Suprapubic skin (tissue), 4 donors: ENCODE data around the gene SMAD1. TPM values are rescaled to one million over a fixed set of nuclear protein-coding genes. Genes with fewer than 3 reads are reported as not detected.

ENCODE experiments used
- DNase-seq, 2 donors: peaks; one replicate each; pipeline ENCODE4 v3.0.0-alpha.2; 2019; ENCODE audit warnings: low spot score in 2 of 2
- H3K27ac ChIP-seq: fragments of 200-600 bp; sonication (generic); one replicate; pipeline ENCODE4 v1.5.1; 2019
- H3K27me3 ChIP-seq: fragments of 200-600 bp; sonication (generic); one replicate; pipeline ENCODE4 v1.5.1; 2019
- H3K36me3 ChIP-seq: fragments of 200-600 bp; sonication (generic); one replicate; pipeline ENCODE4 v1.5.1; 2019
- H3K4me1 ChIP-seq: fragments of 200-600 bp; sonication (generic); one replicate; pipeline ENCODE4 v1.5.1; 2019
- H3K4me3 ChIP-seq: fragments of 200-600 bp; sonication (generic); one replicate; pipeline ENCODE4 v1.5.1; 2019; ENCODE audit warnings: mild to moderate bottlenecking
- H3K9me3 ChIP-seq: fragments of 200-600 bp; sonication (generic); one replicate; pipeline ENCODE4 v1.5.1; 2019
- CTCF ChIP-seq, 2 donors: fragments of 200-600 bp in 1 of 2; fragments of 450-650 bp in 1 of 2; sonication (generic) in 1 of 2; IDR thresholded peaks; one replicate each; pipeline ENCODE4 v1.5.1; 2016 to 2019; ENCODE audit warnings: antibody characterized with exemption in 2 of 2, mild to moderate bottlenecking in 1 of 2, moderate library complexity in 1 of 2
- EP300 ChIP-seq: sonication (generic); formaldehyde crosslinking; IDR thresholded peaks from one replicate; pipeline ENCODE4 v1.6.1; 2017; ENCODE audit warnings: antibody characterized with exemption
- POLR2A ChIP-seq, 2 donors: fragments of 450-650 bp; IDR thresholded peaks; one replicate each; pipeline ENCODE4 v1.6.1; 2017; ENCODE audit warnings: antibody characterized with exemption in 2 of 2, mild to moderate bottlenecking in 2 of 2, moderate library complexity in 2 of 2
- POLR2AphosphoS5 ChIP-seq, 3 donors: sonication (generic); formaldehyde crosslinking; IDR thresholded peaks; one replicate each; pipeline ENCODE4 v1.6.1; 2017; ENCODE audit warnings: antibody characterized with exemption in 3 of 3
- WGBS: methylation state at CpG from one replicate; pipeline ENCODE4 v1.1.5; 2018; 5-methylcytosine and 5-hydroxymethylcytosine counted together
- total RNA-seq, 4 donors: library from RNA; depleted of rRNA; stranded (reverse); fragments of >200 nt; gene quantifications; one replicate each; pipeline ENCODE4 v1.1.0, GENCODE V29; 2016

SMAD1 gene
- 10 to 100 TPM; 38.0 to 61.7 (median 55.9) TPM for total RNA-seq

GRCh38 chr4:145481164-145481941 is at the start of gene SMAD1:
Gene SMAD1, plus strand, starts transcription at chr4:145481853. Its CDS starts 32,761 bp downstream, at chr4:145514614.
- TF ChIP-seq POLR2AphosphoS5 (IDR thresholded peaks at IDR 0.05) = peak in 1 of 3 donors; percentile 80
- no peak for TF ChIP-seq POLR2A (IDR thresholded peaks at IDR 0.05)
- Histone ChIP-seq H3K9me3 (no peaks in the 10 kb centered on the region), H3K4me3 (peak within 1 kb of the TSS; percentile 96), H3K27ac (peak within 1 kb of the TSS; percentile 98), H3K36me3 (no peaks in the 10 kb centered on the region), H3K27me3 (no peaks in the 10 kb centered on the region), H3K4me1 (peaks cover 33% of the 10 kb centered on the region)
- under 1% methylated on average over 57 of the region's 65 CpGs for WGBS
- peak; percentile 83 to 86 for DNase-seq

GRCh38 chr4:145433684-145434083 is 48.0 kb upstream of the SMAD1 start:
- no peak for DNase-seq
- H3K4me1 ChIP-seq = peaks cover 14% of the 10 kb centered on the region
- H3K4me3 ChIP-seq = no peak overlapping the region
- no peak overlapping the region for H3K27ac ChIP-seq
- H3K36me3 ChIP-seq = no peaks in the 10 kb centered on the region
- no peaks in the 10 kb centered on the region for H3K9me3 ChIP-seq
- TF ChIP-seq POLR2AphosphoS5 (IDR thresholded peaks at IDR 0.05) (no peak), CTCF (IDR thresholded peaks at IDR 0.05) (no peak)
- peaks cover 3% of the 10 kb centered on the region for H3K27me3 ChIP-seq

GRCh38 chr4:145435646-145436045 is 46.0 kb upstream of the SMAD1 start:
- H3K27ac ChIP-seq = no peak overlapping the region
- peaks cover 3% of the 10 kb centered on the region for H3K27me3 ChIP-seq
- H3K36me3 ChIP-seq = no peaks in the 10 kb centered on the region
- H3K4me3 ChIP-seq = no peak overlapping the region
- TF ChIP-seq POLR2A (IDR thresholded peaks at IDR 0.05) = no peak
- TF ChIP-seq EP300 = no peak
- no peak for TF ChIP-seq CTCF (IDR thresholded peaks at IDR 0.05)
- TF ChIP-seq POLR2AphosphoS5 (IDR thresholded peaks at IDR 0.05) = no peak
- no peak for DNase-seq
- no peaks in the 10 kb centered on the region for H3K9me3 ChIP-seq
- 61% methylated on average over 3 of the region's 3 CpGs for WGBS
- H3K4me1 ChIP-seq = peaks cover 14% of the 10 kb centered on the region

GRCh38 chr4:145436114-145436513 is 45.5 kb upstream of the SMAD1 start:
- Histone ChIP-seq H3K27me3 (peaks cover 3% of the 10 kb centered on the region), H3K4me3 (no peak overlapping the region), H3K36me3 (no peaks in the 10 kb centered on the region), H3K4me1 (peaks cover 14% of the 10 kb centered on the region), H3K27ac (no peak overlapping the region), H3K9me3 (no peaks in the 10 kb centered on the region)
- TF ChIP-seq POLR2AphosphoS5 (IDR thresholded peaks at IDR 0.05) (no peak), EP300 (no peak), POLR2A (IDR thresholded peaks at IDR 0.05) (no peak), CTCF (IDR thresholded peaks at IDR 0.05) (no peak)
- DNase-seq = no peak
- WGBS = 72% methylated on average over 4 of the region's 4 CpGs

- no peak overlapping the region for H3K27ac ChIP-seq
- H3K27me3 ChIP-seq = peaks cover 3% of the 10 kb centered on the region
- 35% methylated on average over 2 of the region's 2 CpGs for WGBS
- DNase-seq = no peak
- no peaks in the 10 kb centered on the region for H3K9me3 ChIP-seq
- H3K4me1 ChIP-seq = peaks cover 14% of the 10 kb centered on the region
- no peaks in the 10 kb centered on the region for H3K36me3 ChIP-seq
- no peak overlapping the region for H3K4me3 ChIP-seq
- TF ChIP-seq POLR2AphosphoS5 (IDR thresholded peaks at IDR 0.05) = no peak
- no peak for TF ChIP-seq POLR2A (IDR thresholded peaks at IDR 0.05)
- TF ChIP-seq CTCF (IDR thresholded peaks at IDR 0.05) = no peak
- no peak for TF ChIP-seq EP300
Observed at GRCh38 chr4:145436796-145437195, 44.9 kb upstream of the SMAD1 start.
